Calu3 (cell line): Measurements from ENCODE around the gene DEXI. TPM values are rescaled to one million over a fixed set of nuclear protein-coding genes. Genes with fewer than 3 reads are reported as not detected.

Experiments
- BruUV-seq: library from RNA; stranded (reverse); fragments of 400-500 nt; replicated peaks from 2 replicates; lab custom pipeline; 2021; lab: Mats Ljungman, UMichigan
- CTCF ChIA-PET: fragments of 300-600 bp; sonication (Branson Sonifier 250); formaldehyde crosslinking; loops from one replicate; lab custom pipeline; 2022; ENCODE audit warnings: antibody characterized with exemption; lab: Charles Lee
- DNase-seq: peaks from one replicate; pipeline ENCODE4 v3.0.0; 2022
- H3K27ac Mint-ChIP-seq: one replicate; pipeline ENCODE4 v1.8.0; 2022; ENCODE audit warnings: mixed read lengths; ENCODE audit not compliant: unreplicated experiment
- H3K27me3 Mint-ChIP-seq: one replicate; pipeline ENCODE4 v1.8.0; 2022; ENCODE audit warnings: mixed read lengths; ENCODE audit not compliant: unreplicated experiment
- H3K36me3 Mint-ChIP-seq: one replicate; pipeline ENCODE4 v1.8.0; 2022; ENCODE audit warnings: mild to moderate bottlenecking, moderate library complexity, mixed read lengths; ENCODE audit not compliant: insufficient read depth, unreplicated experiment
- H3K4me1 Mint-ChIP-seq: one replicate; pipeline ENCODE4 v1.8.0; 2022; ENCODE audit warnings: mild to moderate bottlenecking, low read depth, mixed read lengths; ENCODE audit not compliant: unreplicated experiment
- H3K4me3 Mint-ChIP-seq: one replicate; pipeline ENCODE4 v1.8.0; 2022; ENCODE audit warnings: mild to moderate bottlenecking, low read depth, moderate library complexity, mixed read lengths; ENCODE audit not compliant: unreplicated experiment
- H3K9me3 Mint-ChIP-seq: one replicate; pipeline ENCODE4 v1.8.0; 2022; ENCODE audit warnings: low read depth, mixed read lengths; ENCODE audit not compliant: unreplicated experiment
- CTCF ChIP-seq: fragments of 200-600 bp; IDR thresholded peaks from one replicate; pipeline ENCODE4 v1.8.0; 2022; ENCODE audit warnings: antibody characterized with exemption; ENCODE audit not compliant: unreplicated experiment
- intact Hi-C: fragments of 100-400 bp; cut with micrococcal nuclease; formaldehyde crosslinking; loops from one replicate; pipeline ENCODE4 v1.10.0; 2022; ENCODE audit not compliant: unreplicated experiment
- total RNA-seq: library from RNA; stranded (reverse); gene quantifications from 2 replicates; pipeline ENCODE4 v1.2.3, GENCODE V29; 2022

Gene DEXI
- total RNA-seq, 1 experiment from 2014 or later: 32.3 TPM

- Mint-ChIP-seq H3K4me1 (peaks cover 12% of the 10 kb centered on the region), H3K27me3 (no peaks in the 10 kb centered on the region), H3K27ac (no peak overlapping the region), H3K9me3 (no peaks in the 10 kb centered on the region), H3K36me3 (peaks cover 4% of the 10 kb centered on the region), H3K4me3 (no peak overlapping the region)
- no TSS peak for BruUV-seq
- CTCF ChIA-PET: interaction anchor here (1.0 kb wide), 1 partner anchor 284 kb away, joined by 3 read pairs; the partner anchor contains the start of gene SOCS1
- intact Hi-C loops: loop anchor here (5.0 kb wide), 1 partner anchor 385 kb away; no protein-coding TSS in a partner anchor
- no peak for DNase-seq
- TF ChIP-seq CTCF: no peak
Observed at GRCh38 chr16:10972108-10972818, 30.0 kb upstream of the DEXI start.

GRCh38 chr16:10971560-10971961 lies 29.3 kb upstream of the DEXI start:
- no peak overlapping the region for H3K27ac Mint-ChIP-seq
- H3K4me3 Mint-ChIP-seq: no peak overlapping the region
- TF ChIP-seq CTCF: peak; percentile 83
- DNase-seq: peak; percentile 64
- H3K36me3 Mint-ChIP-seq: no peaks in the 10 kb centered on the region
- BruUV-seq: no TSS peak
- no peaks in the 10 kb centered on the region for H3K9me3 Mint-ChIP-seq
- H3K4me1 Mint-ChIP-seq: peaks cover 12% of the 10 kb centered on the region
- intact Hi-C loops: loop anchor here (1.0 to 5.0 kb wide), 2 partner anchors 286 to 386 kb away; no protein-coding TSS in a partner anchor
- no peaks in the 10 kb centered on the region for H3K27me3 Mint-ChIP-seq
- CTCF ChIA-PET: interaction anchor here (0.6 to 1.3 kb wide), 10 partner anchors 12 to 434 kb away, joined by 3 to 21 read pairs (median 4); partner anchors contain the start of gene SOCS1

GRCh38 chr16:10970065-10970464 lies 27.8 kb upstream of the DEXI start:
- intact Hi-C loops: loop anchor here (5.0 kb wide), 1 partner anchor 387 kb away; no protein-coding TSS in a partner anchor

GRCh38 chr16:10969615-10970014 lies 27.3 kb upstream of the DEXI start:
- no peak for DNase-seq
- Mint-ChIP-seq H3K27me3 (no peaks in the 10 kb centered on the region), H3K4me3 (no peak overlapping the region), H3K4me1 (peaks cover 12% of the 10 kb centered on the region), H3K36me3 (peaks cover 4% of the 10 kb centered on the region), H3K27ac (no peak overlapping the region), H3K9me3 (no peaks in the 10 kb centered on the region)
- no TSS peak for BruUV-seq
- CTCF ChIA-PET: interaction anchor here (1.2 kb wide), 1 partner anchor 286 kb away, joined by 3 read pairs; no protein-coding TSS in a partner anchor
- no peak for TF ChIP-seq CTCF
- intact Hi-C loops: loop anchor here (5.0 kb wide), 1 partner anchor 388 kb away; no protein-coding TSS in a partner anchor

More at GRCh38 chr16:10970065-10970464, 27.8 kb upstream of the DEXI start:
- no peak for TF ChIP-seq CTCF
- no peaks in the 10 kb centered on the region for H3K36me3 Mint-ChIP-seq
- DNase-seq: no peak
- BruUV-seq: no TSS peak
- H3K27ac Mint-ChIP-seq: no peak overlapping the region
- H3K9me3 Mint-ChIP-seq: no peaks in the 10 kb centered on the region
- CTCF ChIA-PET: interaction anchor here (1.2 kb wide), 1 partner anchor 285 kb away, joined by 3 read pairs; no protein-coding TSS in a partner anchor
- H3K4me3 Mint-ChIP-seq: no peak overlapping the region
- H3K27me3 Mint-ChIP-seq: no peaks in the 10 kb centered on the region
- H3K4me1 Mint-ChIP-seq: peaks cover 12% of the 10 kb centered on the region
